NK-92 (cell line): Measurements from ENCODE around the gene RBMS2.

Experiments
- DNase-seq: peaks from one replicate; lab custom pipeline; 2025; ENCODE audit not compliant: unreplicated experiment; lab: John Stamatoyannopoulos, UW

Gene RBMS2

DNA sequence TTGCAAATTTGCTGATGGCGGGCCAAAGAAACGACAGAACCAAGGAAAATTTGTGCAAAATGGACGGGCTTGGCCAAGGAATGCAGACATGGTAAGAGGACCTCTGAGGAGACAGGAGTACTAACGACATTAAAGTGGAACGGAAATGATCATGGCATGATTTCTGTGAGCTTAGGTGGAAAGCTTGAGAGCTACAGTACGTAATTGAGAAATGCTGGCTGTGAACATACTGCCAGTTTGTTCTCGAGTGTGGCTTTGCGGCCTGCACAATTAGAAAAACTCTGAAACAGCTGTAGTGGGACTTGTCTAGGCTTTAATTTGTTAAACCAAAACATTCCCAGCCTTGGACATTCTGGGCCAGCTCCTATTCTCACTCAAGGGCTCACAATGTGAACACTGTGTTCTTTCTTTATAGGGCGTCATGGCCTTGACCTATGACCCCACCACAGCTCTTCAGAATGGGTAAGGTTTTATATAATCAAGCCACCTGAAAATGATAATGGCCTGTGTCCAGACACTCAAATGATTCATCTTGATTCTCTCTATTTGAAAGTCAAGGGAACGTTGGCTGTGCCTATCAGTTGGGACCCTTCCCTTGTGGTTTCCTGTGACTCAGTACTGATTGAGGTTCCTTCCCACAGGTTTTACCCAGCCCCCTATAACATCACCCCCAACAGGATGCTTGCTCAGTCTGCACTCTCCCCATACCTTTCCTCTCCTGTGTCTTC, 60.0 kb downstream of the RBMS2 start:
- DNase-seq, result no peak

DNA sequence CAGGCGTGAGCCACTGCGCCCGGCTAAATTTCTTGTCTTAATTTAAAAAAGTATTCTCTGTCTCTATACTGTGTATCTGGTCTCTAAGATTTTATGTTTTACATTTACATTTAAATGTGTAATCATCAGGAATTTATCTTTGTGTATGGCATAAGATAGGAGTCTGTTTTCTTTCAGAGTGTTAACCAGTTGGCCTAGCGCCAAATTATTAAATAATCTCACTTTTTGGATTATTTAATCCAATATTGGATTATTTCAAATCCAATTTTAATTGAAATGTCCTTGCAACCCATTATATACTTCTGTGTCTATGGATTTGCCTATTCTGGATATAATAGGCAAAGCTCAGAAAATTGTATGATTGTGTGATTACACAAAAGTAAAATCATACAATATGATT, 63.5 kb downstream of the RBMS2 start:
- no peak for DNase-seq

- DNase-seq, result no peak
Measured at GRCh38 chr12:56589783-56590182, 68.2 kb downstream of the RBMS2 start.

- no peak for DNase-seq
Measured at GRCh38 chr12:56590237-56590830, 68.7 kb downstream of the RBMS2 start.

DNA sequence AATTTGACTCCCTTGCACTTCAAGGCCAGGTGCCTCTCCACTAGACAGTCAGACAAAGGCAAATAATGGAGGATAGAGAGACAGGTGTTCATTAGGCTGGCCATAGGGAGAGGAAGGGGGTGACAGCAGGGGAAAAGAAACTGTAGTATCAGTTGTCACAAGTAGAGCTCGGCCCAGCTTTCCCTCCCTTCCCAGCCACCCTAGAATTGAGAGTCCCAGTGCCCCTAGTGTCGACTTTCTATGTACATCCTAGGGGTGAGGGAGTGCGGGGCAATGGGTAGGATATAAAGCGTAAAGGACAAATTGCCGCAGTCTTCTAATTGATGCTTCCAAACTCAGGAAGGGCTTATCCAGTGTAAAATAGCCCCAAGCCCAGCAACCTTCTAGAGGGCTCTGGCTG, 69.5 kb downstream of the RBMS2 start:
- no peak for DNase-seq

DNA sequence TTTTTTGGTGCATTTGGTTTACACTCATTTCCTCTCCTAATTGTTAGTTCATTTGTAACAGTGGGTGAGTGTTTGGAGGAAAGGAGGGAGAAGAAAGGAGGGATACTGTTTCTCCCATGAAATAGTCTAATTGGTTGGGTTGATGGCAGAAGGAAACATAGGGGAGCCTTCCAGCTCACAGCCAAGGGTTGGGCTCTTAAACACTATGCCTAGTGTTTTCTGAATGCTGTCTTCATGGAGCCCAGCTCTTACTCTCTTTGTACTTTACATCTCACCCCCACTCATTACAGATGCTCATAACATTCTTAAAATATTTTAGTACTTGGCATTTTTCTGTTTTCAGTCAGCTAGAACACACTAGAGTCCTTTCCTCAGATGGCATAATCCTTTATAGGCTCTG, 70.3 kb downstream of the RBMS2 start:
- no peak for DNase-seq

DNA sequence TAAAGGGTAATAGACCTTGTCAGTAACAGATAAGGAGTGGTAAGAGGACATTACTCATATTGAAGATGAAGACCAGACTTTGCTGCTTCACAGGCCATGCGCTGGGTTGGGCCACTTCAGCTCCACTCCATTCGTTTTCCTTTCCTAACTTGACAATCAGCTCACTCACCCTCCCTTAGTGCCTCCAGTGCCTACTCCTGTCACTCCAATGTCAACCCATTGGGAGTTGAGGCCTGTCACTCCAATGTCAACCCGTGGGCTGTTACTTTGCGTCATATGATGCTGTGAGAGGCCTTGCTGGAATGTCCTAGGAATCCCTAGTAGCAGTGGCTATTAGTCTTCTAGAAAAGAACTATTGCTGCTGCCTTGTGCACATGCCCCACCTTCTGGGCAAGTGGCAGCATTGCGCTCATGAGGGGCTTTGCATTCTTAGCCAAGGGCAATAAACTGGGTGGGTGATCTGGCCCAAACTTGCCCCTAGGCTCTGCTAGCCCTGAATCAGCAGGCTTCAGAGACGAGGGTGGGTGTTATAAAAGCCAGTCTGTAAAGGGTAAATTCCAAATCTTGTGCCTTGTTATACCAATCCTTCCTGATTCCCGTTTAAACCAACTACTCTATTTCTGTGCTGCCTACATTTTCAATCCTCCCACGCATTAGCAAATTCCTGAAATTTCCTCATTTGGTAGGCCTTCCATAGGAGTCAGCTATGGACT, 72.4 kb downstream of the RBMS2 start:
- no peak for DNase-seq

- DNase-seq, result no peak
Measured at GRCh38 chr12:56596815-56597214, 75.2 kb downstream of the RBMS2 start.

DNA sequence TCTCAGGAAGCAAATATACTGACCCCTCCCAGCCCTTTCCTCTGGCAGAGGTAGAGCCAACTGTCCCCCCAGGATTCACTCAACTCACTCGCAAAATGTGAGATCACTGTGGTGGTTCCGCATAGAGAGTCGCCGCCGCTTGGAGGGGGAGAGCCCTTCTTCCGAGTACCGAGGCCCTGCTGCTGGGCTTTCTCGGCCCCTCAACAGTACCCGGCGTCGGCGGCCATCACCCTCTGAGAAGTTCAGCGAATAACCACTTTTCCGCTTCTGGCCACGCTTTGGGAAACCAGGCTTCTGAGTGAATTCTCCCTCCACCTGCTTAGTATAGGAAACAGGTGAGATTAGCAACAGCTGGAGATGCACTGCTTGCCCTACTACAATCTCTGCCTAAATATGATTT, 77.4 kb downstream of the RBMS2 start:
- DNase-seq, result no peak

DNA sequence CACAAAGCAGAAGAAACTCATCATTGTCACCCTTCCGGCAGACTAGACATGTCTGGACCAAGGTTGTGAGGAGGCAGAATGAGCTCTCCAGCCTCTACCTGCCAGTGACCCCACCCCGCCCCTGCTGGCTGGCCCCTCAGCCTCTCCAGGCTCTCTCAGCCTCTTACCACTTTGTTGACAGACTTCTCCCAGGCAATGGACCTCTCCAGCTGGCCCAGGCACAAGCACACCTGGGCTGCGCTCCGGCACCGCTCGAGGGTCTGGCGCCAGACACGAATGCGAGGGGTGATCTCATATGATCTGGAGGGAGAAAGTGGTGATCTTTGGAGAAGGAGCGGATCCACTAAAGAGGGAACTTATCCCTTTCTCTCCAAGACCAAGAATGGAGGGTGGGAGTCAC, 78.2 kb downstream of the RBMS2 start:
- DNase-seq, result no peak

GRCh38 chr12:56600753-56601152, 79.1 kb downstream of the RBMS2 start:
- DNase-seq, result no peak

- DNase-seq, result no peak
Measured at GRCh38 chr12:56601503-56601902, 79.9 kb downstream of the RBMS2 start.

DNA sequence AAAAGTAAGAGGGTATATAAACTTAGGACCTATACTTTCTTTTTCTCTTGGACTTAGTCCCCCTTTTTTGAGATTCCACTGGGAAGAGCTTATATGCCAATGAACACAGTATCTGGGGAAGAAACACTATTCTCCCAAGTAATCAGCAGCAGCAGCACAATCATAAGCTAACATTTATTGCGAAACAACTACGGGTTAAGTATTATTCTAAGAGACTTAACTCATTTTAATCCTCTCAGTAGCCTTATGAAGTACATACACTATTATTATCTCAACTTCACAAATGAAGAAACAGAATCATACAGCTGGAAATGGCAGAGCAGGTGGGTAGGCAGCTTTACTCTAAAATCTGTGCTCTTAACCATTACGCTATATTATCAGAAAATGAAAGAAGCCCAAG, 80.6 kb downstream of the RBMS2 start:
- DNase-seq, result no peak

DNA sequence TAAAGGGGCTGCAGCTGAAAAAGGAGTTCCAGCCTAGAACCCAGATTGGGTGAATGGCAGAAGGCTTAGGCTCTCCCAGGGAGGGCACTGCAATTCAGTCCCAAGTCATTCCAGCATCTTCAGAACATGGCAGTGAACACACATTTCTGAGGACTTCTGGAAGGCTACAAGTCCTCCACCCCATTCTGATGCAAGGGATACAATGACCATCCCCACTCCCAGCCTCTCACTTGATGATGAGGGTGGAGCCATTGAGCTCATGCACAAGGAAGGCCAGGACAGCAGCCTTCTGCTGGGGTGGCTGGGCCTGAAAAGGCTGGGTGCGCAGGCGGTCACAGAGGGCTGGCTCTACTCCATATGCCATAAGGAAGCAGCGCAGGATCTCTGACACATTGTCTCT, 82.7 kb downstream of the RBMS2 start:
- DNase-seq, result no peak

- no peak for DNase-seq
Measured at GRCh38 chr12:56614627-56615026, 93.0 kb downstream of the RBMS2 start.

GRCh38 chr12:56616244-56616643, 94.6 kb downstream of the RBMS2 start:
- DNase-seq, result no peak

DNA sequence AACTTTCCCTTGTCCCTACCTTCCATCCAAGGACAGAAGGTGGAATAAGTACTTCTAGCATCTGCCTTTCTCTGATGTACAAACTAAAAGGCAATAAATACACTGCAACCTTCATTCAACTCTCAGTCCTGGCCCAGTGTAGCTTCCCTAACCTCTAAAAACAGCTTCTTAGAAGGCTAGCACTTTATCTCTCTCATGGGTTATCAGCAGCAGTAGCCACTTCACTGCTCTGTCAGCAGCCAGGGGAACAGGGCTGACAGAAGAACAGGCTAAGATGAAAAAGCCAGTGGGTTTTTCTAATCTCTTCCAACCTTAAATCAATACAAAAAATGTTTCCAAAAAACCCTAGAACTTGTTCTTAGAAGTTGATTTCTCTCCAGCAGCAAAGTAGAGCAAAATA, 95.3 kb downstream of the RBMS2 start:
- DNase-seq, result no peak

DNA sequence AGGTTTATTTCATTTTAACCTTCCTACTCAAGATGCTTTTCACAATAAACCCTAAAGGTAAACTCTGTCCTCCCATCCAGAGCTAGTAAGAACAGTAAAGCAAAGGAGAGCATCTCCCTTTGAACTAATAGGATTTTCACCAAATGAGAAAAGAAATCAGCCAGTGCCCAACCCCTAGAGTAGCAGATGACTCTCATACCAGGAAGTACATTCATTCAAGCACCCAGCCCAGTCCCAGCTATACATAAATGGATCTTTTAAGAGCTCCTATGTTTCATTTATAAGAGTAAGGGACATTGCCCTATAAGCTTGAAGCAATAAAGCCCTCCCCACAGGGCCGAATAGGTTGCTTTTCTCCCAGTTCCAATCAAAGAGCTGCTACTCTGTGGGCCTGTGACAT, 100.9 kb downstream of the RBMS2 start:
- DNase-seq, result no peak

- no peak for DNase-seq
Measured at GRCh38 chr12:56626701-56627100, 105.1 kb downstream of the RBMS2 start.

GRCh38 chr12:56628671-56629458, 107.2 kb downstream of the RBMS2 start:
- no peak for DNase-seq

DNA sequence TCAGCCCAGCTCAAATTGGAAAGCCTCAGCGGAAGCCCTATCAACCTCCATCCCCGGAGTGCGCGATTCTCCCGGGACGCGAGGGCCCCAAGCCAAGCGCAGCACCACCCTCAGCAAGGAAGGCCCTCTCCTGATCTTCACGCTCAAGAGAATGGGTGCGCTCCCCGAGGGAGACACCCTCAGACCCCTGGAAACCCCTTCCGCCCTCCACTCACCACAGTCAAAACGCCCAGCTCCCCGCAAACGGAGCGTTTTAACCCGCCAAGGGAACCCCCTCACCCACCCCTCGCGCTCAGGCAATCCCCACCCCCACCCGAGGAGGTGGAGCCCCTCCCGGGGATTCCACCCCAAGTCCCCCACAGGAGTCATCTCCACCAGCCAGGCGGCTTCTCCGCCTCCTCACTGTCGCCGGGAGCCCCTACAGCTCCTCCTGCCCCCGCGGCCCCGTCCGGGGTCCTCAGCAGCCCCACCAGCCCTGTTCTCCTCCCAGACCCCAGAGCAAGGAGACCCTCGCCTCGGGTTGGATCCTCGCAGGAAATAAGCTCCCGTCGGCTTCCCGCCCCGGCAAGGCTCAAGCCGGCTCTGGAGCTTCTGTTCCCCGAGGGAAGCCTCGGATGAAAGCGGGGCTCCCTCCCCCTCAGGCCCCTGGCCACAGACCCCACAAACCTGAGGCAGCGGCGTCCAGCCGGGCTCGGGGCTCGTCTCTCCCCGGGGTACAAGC, 108.0 kb downstream of the RBMS2 start:
- no peak for DNase-seq
